Astrocyte of the cerebellum (primary cell): Measurements from ENCODE around the gene CSTPP1.

ENCODE experiments used
- DNase-seq: peaks from one replicate; pipeline ENCODE4 v3.0.0-alpha.2; 2011; ENCODE audit warnings: low read depth
- H3K4me3 ChIP-seq: 2 replicates; pipeline ENCODE4 v1.5.1; 2011; ENCODE audit warnings: mild to moderate bottlenecking, low read depth, low read length, moderate library complexity
- CTCF ChIP-seq: IDR thresholded peaks from 2 replicates; pipeline ENCODE4 v1.5.1; 2012; ENCODE audit warnings: low read length, low read depth, moderate library complexity, mild to moderate bottlenecking; ENCODE audit errors: missing control alignments
- in situ Hi-C: cut with HindIII; loops from 2 replicates; pipeline ENCODE4 v1.10.0; 2017; ENCODE audit warnings: low sequenced_read_pairs

CSTPP1 gene

GRCh38 chr11:46899501-46900025 is 37.0 kb upstream of the CSTPP1 start:
- in situ Hi-C loops = no loop called here
- DNase-seq = no peak
- no peak overlapping the region for H3K4me3 ChIP-seq
- TF ChIP-seq CTCF = no peak

- in situ Hi-C loops = no loop called here
- DNase-seq = no peak
- no peak for TF ChIP-seq CTCF
- no peak overlapping the region for H3K4me3 ChIP-seq
Observed at GRCh38 chr11:46900091-46900746, 36.3 kb upstream of the CSTPP1 start.

GRCh38 chr11:46901156-46901555 is 35.4 kb upstream of the CSTPP1 start:
- in situ Hi-C loops = no loop called here
- TF ChIP-seq CTCF = no peak
- no peak overlapping the region for H3K4me3 ChIP-seq
- no peak for DNase-seq

GRCh38 chr11:46902694-46903093 is 33.9 kb upstream of the CSTPP1 start:
- in situ Hi-C loops = no loop called here
- H3K4me3 ChIP-seq = no peak overlapping the region
- no peak for DNase-seq
- TF ChIP-seq CTCF = no peak

GRCh38 chr11:46903846-46904245 is 32.7 kb upstream of the CSTPP1 start:
- DNase-seq = no peak
- in situ Hi-C loops = no loop called here

GRCh38 chr11:46905806-46906205 is 30.8 kb upstream of the CSTPP1 start:
- DNase-seq = peak; percentile 22
- H3K4me3 ChIP-seq = no peak overlapping the region
- in situ Hi-C loops = no loop called here
- TF ChIP-seq CTCF = no peak

More at GRCh38 chr11:46903846-46904245, 32.7 kb upstream of the CSTPP1 start:
- no peak overlapping the region for H3K4me3 ChIP-seq
- TF ChIP-seq CTCF = no peak
